Type B pancreatic cell (in vitro differentiated cells): ENCODE data around the gene OCLN. TPM values are rescaled to one million over a fixed set of nuclear protein-coding genes. Genes with fewer than 3 reads are reported as not detected.

ENCODE experiments used
- DNase-seq: peaks from one replicate; pipeline ENCODE4 v3.0.0; 2021; ENCODE audit warnings: mixed read lengths; ENCODE audit not compliant: unreplicated experiment; ENCODE audit errors: extremely low spot score
- H3K27ac Mint-ChIP-seq: 2 replicates; pipeline ENCODE4 v1.8.0; 2021; ENCODE audit warnings: mild to moderate bottlenecking, mixed read lengths
- H3K27me3 Mint-ChIP-seq: 2 replicates; pipeline ENCODE4 v1.8.0; 2021; ENCODE audit warnings: mixed read lengths
- H3K36me3 Mint-ChIP-seq: 2 replicates; pipeline ENCODE4 v1.8.0; 2021; ENCODE audit warnings: mixed read lengths
- H3K4me1 Mint-ChIP-seq: one replicate; pipeline ENCODE4 v1.8.0; 2021; ENCODE audit warnings: mixed read lengths; ENCODE audit not compliant: unreplicated experiment
- H3K4me3 Mint-ChIP-seq: 2 replicates; pipeline ENCODE4 v1.8.0; 2021; ENCODE audit warnings: mild to moderate bottlenecking, mixed read lengths
- H3K9me3 Mint-ChIP-seq: 2 replicates; pipeline ENCODE4 v1.8.0; 2021; ENCODE audit warnings: mixed read lengths
- CTCF ChIP-seq: fragments of 200-600 bp; sonication (generic); conservative IDR thresholded peaks from 2 replicates; pipeline ENCODE4 v1.5.0; 2021; ENCODE audit warnings: antibody characterized with exemption, mild to moderate bottlenecking
- total RNA-seq: library from RNA; stranded (reverse); gene quantifications from 2 replicates; pipeline ENCODE4 v1.2.1, GENCODE V29; 2021; ENCODE audit warnings: low replicate concordance

The OCLN gene
- total RNA-seq, 1 donor from 2014 or later: 57.5 TPM

GRCh38 chr5:69493396-69494133 lies 975 bp downstream of the OCLN start:
- peaks cover 6% of the 10 kb centered on the region for H3K4me1 Mint-ChIP-seq
- H3K36me3 Mint-ChIP-seq: no peaks in the 10 kb centered on the region
- no peak for TF ChIP-seq CTCF
- peaks cover 61% of the 10 kb centered on the region for H3K27me3 Mint-ChIP-seq
- peak overlapping the region; percentile 91 for H3K4me3 Mint-ChIP-seq
- peak; percentile 69 for DNase-seq
- H3K27ac Mint-ChIP-seq: peak overlapping the region; percentile 95
- H3K9me3 Mint-ChIP-seq: no peaks in the 10 kb centered on the region

- H3K27ac Mint-ChIP-seq: peak overlapping the region; percentile 90
- H3K27me3 Mint-ChIP-seq: peaks cover 52% of the 10 kb centered on the region
- peaks cover 6% of the 10 kb centered on the region for H3K4me1 Mint-ChIP-seq
- no peaks in the 10 kb centered on the region for H3K9me3 Mint-ChIP-seq
- no peak for TF ChIP-seq CTCF
- peak overlapping the region; percentile 86 for H3K4me3 Mint-ChIP-seq
- no peak for DNase-seq
- no peaks in the 10 kb centered on the region for H3K36me3 Mint-ChIP-seq
Measured at GRCh38 chr5:69494452-69494851, 1.9 kb downstream of the OCLN start.

GRCh38 chr5:69497006-69497520 lies 4.5 kb downstream of the OCLN start:
- Mint-ChIP-seq H3K4me3 (peak overlapping the region; percentile 78), H3K9me3 (no peaks in the 10 kb centered on the region), H3K27me3 (peaks cover 28% of the 10 kb centered on the region), H3K27ac (peak overlapping the region; percentile 89), H3K36me3 (no peaks in the 10 kb centered on the region), H3K4me1 (peaks cover 9% of the 10 kb centered on the region)
- no peak for DNase-seq
- no peak for TF ChIP-seq CTCF

- DNase-seq: no peak
- Mint-ChIP-seq H3K4me1 (peaks cover 14% of the 10 kb centered on the region), H3K27ac (no peak overlapping the region), H3K9me3 (no peaks in the 10 kb centered on the region), H3K4me3 (no peak overlapping the region), H3K27me3 (peaks cover 21% of the 10 kb centered on the region), H3K36me3 (no peaks in the 10 kb centered on the region)
- no peak for TF ChIP-seq CTCF
Measured at GRCh38 chr5:69498384-69498783, 5.8 kb downstream of the OCLN start.

GRCh38 chr5:69502367-69502766 lies 9.8 kb downstream of the OCLN start:
- Mint-ChIP-seq H3K36me3 (peaks cover 4% of the 10 kb centered on the region), H3K4me1 (peaks cover 10% of the 10 kb centered on the region), H3K27ac (peak overlapping the region; percentile 97), H3K4me3 (peak overlapping the region; percentile 2), H3K27me3 (no peaks in the 10 kb centered on the region), H3K9me3 (no peaks in the 10 kb centered on the region)
- TF ChIP-seq CTCF: no peak
- DNase-seq: no peak
